ENCODE results near the gene OR51D1.

DNA sequence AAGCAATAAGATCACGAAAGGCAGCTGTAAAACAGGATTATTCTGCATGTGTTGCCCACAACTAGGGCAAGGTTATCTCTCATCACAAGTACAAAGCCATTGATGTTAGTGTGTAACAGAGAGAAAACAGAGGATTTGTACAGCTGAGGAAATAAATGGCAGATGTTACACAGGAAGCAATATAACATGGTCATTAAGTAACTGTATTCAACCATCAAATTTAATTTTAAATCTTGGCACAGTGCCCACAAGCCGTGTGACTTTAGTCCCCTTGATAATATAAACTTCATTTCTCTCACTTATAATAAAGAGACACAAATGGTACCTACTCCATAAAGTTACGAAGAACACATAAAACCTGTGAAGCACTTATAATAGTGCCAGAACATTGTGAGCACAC, 43.1 kb downstream of the OR51D1 start:
- TF ChIP-seq CTCF (IDR thresholded peaks at IDR 0.05): no peak
- TF ChIP-seq POLR2A (IDR thresholded peaks at IDR 0.05): no peak

All from body of pancreas (tissue), 4 donors.